PC-3 (cell line): ENCODE data around the gene CELF2.

Experiments
- CTCF ChIP-seq: fragments of 300-600 bp; sonication (generic); conservative IDR thresholded peaks from 2 replicates; pipeline ENCODE4 v1.5.1; 2017; ENCODE audit warnings: antibody characterized with exemption, low read depth, mild to moderate bottlenecking, low read length
- EZH2 ChIP-seq: fragments of 300-600 bp; sonication (generic); IDR thresholded peaks from one replicate; pipeline ENCODE4 v1.6.1; 2017; ENCODE audit warnings: antibody characterized with exemption, mild to moderate bottlenecking, low read length; ENCODE audit not compliant: unreplicated experiment
- EZH2phosphoT487 ChIP-seq: fragments of 300-600 bp; sonication (generic); IDR thresholded peaks from 2 replicates; pipeline ENCODE4 v1.6.1; 2018; ENCODE audit warnings: mild to moderate bottlenecking, antibody characterized with exemption, low read length, borderline replicate concordance

DNA sequence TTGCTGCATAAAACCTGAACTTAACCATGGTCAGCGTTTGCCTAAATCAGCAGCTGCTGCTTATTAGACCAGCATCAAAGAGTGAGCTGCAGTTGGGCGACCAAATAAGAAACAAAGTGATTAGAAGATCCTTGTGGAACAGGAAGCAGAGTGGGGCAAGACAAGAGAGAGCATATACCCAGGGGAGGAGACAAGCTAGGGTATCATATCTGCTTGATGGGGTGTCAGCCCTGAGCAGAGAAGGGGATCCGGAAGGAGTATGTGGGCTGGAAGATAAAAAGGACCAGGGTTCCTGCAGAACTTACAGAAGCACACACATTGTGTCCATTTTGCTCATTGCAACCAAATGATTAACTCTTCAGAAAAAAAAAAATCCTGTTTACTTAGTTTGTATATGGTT, 213.6 kb downstream of the CELF2 start:
- TF ChIP-seq CTCF: no peak
- TF ChIP-seq EZH2: no peak
- no peak for TF ChIP-seq EZH2phosphoT487
